GM12878 (cell line): Measurements from ENCODE around the gene SS18. TPM values are rescaled to one million over a fixed set of nuclear protein-coding genes. Genes with fewer than 3 reads are reported as not detected.
"Not testable (repeated sequence)": the region's sequence is repeated elsewhere in the genome, so short reads cannot be mapped to it uniquely, and the experiment has no call there.

ENCODE experiments used
- ATAC-seq: fragments of 200-7000 bp; cut with Tn5 transposase; 3 replicates; pipeline ENCODE4 v1.9.1; 2020; ENCODE audit warnings: mild to moderate bottlenecking, moderate library complexity
- BruUV-seq: library from RNA; stranded (reverse); fragments of 400-500 nt; replicated peaks from 2 replicates; lab custom pipeline; 2021; lab: Mats Ljungman, UMichigan
- CTCF ChIA-PET: fragments of 300-600 bp; sonication (Branson Sonifier 250); formaldehyde crosslinking; extraction: SDS; loops from one replicate; lab custom pipeline; 2021; ENCODE audit warnings: inconsistent platforms; lab: Yijun Ruan, JAX
- POLR2A ChIA-PET: fragments of 350-600 bp; formaldehyde crosslinking; extraction: SDS; loops from one replicate; lab custom pipeline; 2021; ENCODE audit warnings: inconsistent platforms; lab: Charles Lee
- RAD21 ChIA-PET: fragments of 300-600 bp; sonication (Branson Sonifier 250); formaldehyde crosslinking; loops from one replicate; lab custom pipeline; 2023; ENCODE audit warnings: antibody characterized with exemption; ENCODE audit not compliant: unreplicated experiment; lab: Charles Lee
- SMC1A ChIA-PET: fragments of 300-600 bp; sonication (Branson Sonifier 250); formaldehyde crosslinking; loops from one replicate; lab custom pipeline; 2023; ENCODE audit not compliant: unreplicated experiment, uncharacterized antibody; lab: Charles Lee
- DNase-seq: peaks from one replicate; pipeline ENCODE4 v3.0.0-alpha.2; 2011; ENCODE audit warnings: low read depth, low spot score
- FAIRE-seq: peaks from 3 replicates; lab custom pipeline; 2011; peaks lifted over from hg19 to GRCh38; lab: Jason Lieb, UNC
- H2AFZ ChIP-seq: 2 replicates; pipeline ENCODE4 v1.6.0; 2011; ENCODE audit warnings: low read depth, low read length, control low read depth; ENCODE audit not compliant: control insufficient read depth
- H3K27ac ChIP-seq: 2 replicates; pipeline ENCODE4 v1.5.1; 2011; ENCODE audit warnings: control low read depth; ENCODE audit not compliant: control insufficient read depth, insufficient read depth
- H3K27me3 ChIP-seq, 2 experiments: replicated peaks in 1 of 2; 2 replicates each; pipeline versions ENCODE4 v1.6.0 to v1.6.1; 2011; ENCODE audit warnings: low read length in 1 of 2; ENCODE audit not compliant: control insufficient read depth in 2 of 2, insufficient read depth in 2 of 2
- H3K36me3 ChIP-seq, 2 experiments: 2 replicates each; pipeline ENCODE4 v1.5.1; 2011; ENCODE audit warnings: low read length in 1 of 2; ENCODE audit not compliant: control insufficient read depth in 2 of 2, insufficient read depth in 2 of 2
- H3K4me1 ChIP-seq: 2 replicates; pipeline ENCODE4 v1.6.1; 2011; ENCODE audit warnings: mild to moderate bottlenecking, low read length, moderate library complexity, mixed read lengths; ENCODE audit not compliant: control insufficient read depth, insufficient read depth
- H3K4me2 ChIP-seq: 2 replicates; pipeline ENCODE4 v1.6.0; 2011; ENCODE audit warnings: control low read depth; ENCODE audit not compliant: control insufficient read depth, insufficient read depth
- H3K4me3 ChIP-seq: fragments of 200-600 bp; sonication (generic); 2 replicates; pipeline ENCODE4 v1.5.1; 2016
- H3K79me2 ChIP-seq: 2 replicates; pipeline ENCODE4 v1.6.0; 2011; ENCODE audit warnings: low read length; ENCODE audit not compliant: control insufficient read depth, insufficient read depth
- H3K9ac ChIP-seq: 2 replicates; pipeline ENCODE4 v1.8.0; 2011; ENCODE audit warnings: low read length, control low read depth, mixed read lengths; ENCODE audit not compliant: control insufficient read depth, insufficient read depth
- H3K9me3 ChIP-seq: replicated peaks from 3 replicates; pipeline ENCODE4 v1.5.1; 2011; ENCODE audit warnings: mild to moderate bottlenecking, low read length; ENCODE audit not compliant: control insufficient read depth, insufficient read depth
- H4K20me1 ChIP-seq: 2 replicates; pipeline ENCODE4 v1.6.0; 2011; ENCODE audit not compliant: control insufficient read depth, insufficient read depth
- E2F4 ChIP-seq: IDR thresholded peaks from 2 replicates; pipeline ENCODE4 v1.6.1; 2012; ENCODE audit warnings: low read depth, low read length, improper control_type of control experiment
- MLLT1 ChIP-seq: fragments of 450-650 bp; IDR thresholded peaks from 2 replicates; pipeline ENCODE4 v1.6.1; 2016; ENCODE audit warnings: mild to moderate bottlenecking
- SPI1 ChIP-seq: IDR thresholded peaks from 2 replicates; pipeline ENCODE4 v1.6.1; 2011; ENCODE audit warnings: low read depth, mild to moderate bottlenecking, low read length, moderate library complexity, borderline replicate concordance; ENCODE audit not compliant: insufficient read depth
- WGBS: methylation state at CpG from one replicate; pipeline ENCODE4 v1.1.6; 2016; ENCODE audit warnings: low lambda C conversion rate; ENCODE audit not compliant: insufficient replicate concordance, insufficient coverage; ENCODE audit errors: missing lambda C conversion rate; 5-methylcytosine and 5-hydroxymethylcytosine counted together
- in situ Hi-C: fragments of 300-500 bp; cut with MboI; formaldehyde crosslinking; loops from 9 replicates; pipeline ENCODE4 v1.14.3; 2018; ENCODE audit warnings: mixed read lengths
- intact Hi-C: fragments of 100-400 bp; cut with micrococcal nuclease; formaldehyde crosslinking; loops from one replicate; pipeline ENCODE4 v1.14.2; 2022; ENCODE audit not compliant: unreplicated experiment
- polyA plus RNA-seq, 11 experiments: library from polyadenylated mRNA; depleted of rRNA in 4 of 11; unstranded in 6 of 11; stranded (reverse) in 5 of 11; fragments of >200 nt; fragmentation: Nextera tagmentation in 4 of 11; fragmentation: Illumina TruSeq in 1 of 11; extraction: Ambion mirVana in 4 of 11; extraction: Trizol in 1 of 11; gene quantifications; 1 replicate in 1 of 11; 2 replicates in 10 of 11; pipeline versions ENCODE4 v1.2.1 to v1.2.3, GENCODE V29; 2011 to 2016; ENCODE audit warnings: inconsistent platforms in 2 of 11, missing spikeins in 2 of 11, low read depth in 1 of 11
- total RNA-seq, 4 experiments: library from RNA; depleted of rRNA in 3 of 4; stranded (reverse); fragments of >200 nt in 3 of 4; fragmentation: Illumina TruSeq in 1 of 4; extraction: Trizol in 1 of 4; gene quantifications; 2 replicates each; pipeline versions ENCODE4 v1.2.1 to v1.2.3, GENCODE V29; 2013 to 2021

Gene SS18
- total and polyA plus RNA-seq, 10 of the 15 experiments (the other 5 are each of a cell fraction or from before 2014, with no cell fraction given), result 16.6 to 153 (median 81.8) TPM

- Histone ChIP-seq H2AFZ (no peak within 1 kb of the TSS), H3K4me1 (no peaks in the 10 kb centered on the region), H3K9me3 (no peaks in the 10 kb centered on the region), H4K20me1 (no peaks in the 10 kb centered on the region), H3K9ac (no peak within 1 kb of the TSS), H3K4me3 (no peak within 1 kb of the TSS), H3K79me2 (no peaks in the 10 kb centered on the region), H3K27me3 (no peaks in the 10 kb centered on the region), H3K4me2 (no peak within 1 kb of the TSS), H3K36me3 (no peaks in the 10 kb centered on the region), H3K27ac (no peak within 1 kb of the TSS)
- no TSS peak for BruUV-seq
- in situ Hi-C loops (no loop called here), intact Hi-C loops (no loop called here)
- ChIA-PET CTCF (interaction anchor here (1.5 kb wide), 1 partner anchor 26 kb away, joined by 4 read pairs; no protein-coding TSS in a partner anchor), RAD21 (no interaction called here), POLR2A (no interaction called here), SMC1A (no interaction called here)
- ATAC-seq (no peak), FAIRE-seq (no peak), DNase-seq (no peak)
- WGBS, result 95% methylated on average over 20 of the region's 31 CpGs
- TF ChIP-seq MLLT1 (no peak), E2F4 (no peak)
Measured at GRCh38 chr18:26133652-26134051, 43.2 kb upstream of the SS18 start, which contains the start of gene PSMA8. PSMA8 (plus strand) TSS chr18:26133869; CDS start chr18:26133966, 97 bp downstream.

GRCh38 chr18:26128192-26128591, 37.8 kb upstream of the SS18 start:
- H3K4me3 ChIP-seq, RAD21 ChIA-PET, intact Hi-C loops, BruUV-seq, H3K9ac ChIP-seq, POLR2A ChIA-PET, H3K9me3 ChIP-seq, H3K27ac ChIP-seq, H3K4me1 ChIP-seq, H2AFZ ChIP-seq, H3K79me2 ChIP-seq, H3K4me2 ChIP-seq, FAIRE-seq, H4K20me1 ChIP-seq, in situ Hi-C loops, ATAC-seq, DNase-seq, H3K36me3 ChIP-seq, H3K27me3 ChIP-seq: not testable (repeated sequence)
- SMC1A ChIA-PET, result interaction anchor here (1.2 kb wide), 1 partner anchor 9 kb away, joined by 5 read pairs; no protein-coding TSS in a partner anchor
- WGBS, result 25% methylated on average over 2 of the region's 2 CpGs
- TF ChIP-seq SPI1, result peak; percentile 70; the same call in 1 of the 2 replicates
- CTCF ChIA-PET, result interaction anchor here (0.8 kb wide), 1 partner anchor 58 kb away, joined by 4 read pairs; no protein-coding TSS in a partner anchor
